Mesendoderm (in vitro differentiated cells): Measurements from ENCODE around the gene DISP2.

Source experiments
- DNase-seq: peaks from one replicate; pipeline ENCODE4 v3.0.0; 2013
- H2AK5ac ChIP-seq: 2 replicates; pipeline ENCODE4 v1.6.1; 2013; ENCODE audit warnings: low read length, inconsistent platforms
- H2BK120ac ChIP-seq: 2 replicates; pipeline ENCODE4 v1.6.1; 2013; ENCODE audit warnings: low read depth, mild to moderate bottlenecking, low read length, moderate library complexity, mixed read lengths
- H2BK15ac ChIP-seq: replicated peaks from 2 replicates; pipeline ENCODE4 v1.6.1; 2013; ENCODE audit warnings: low read depth, mild to moderate bottlenecking, moderate library complexity
- H2BK5ac ChIP-seq: 2 replicates; pipeline ENCODE4 v1.6.1; 2013; ENCODE audit warnings: low read length, inconsistent platforms
- H3K18ac ChIP-seq: 2 replicates; pipeline ENCODE4 v1.6.1; 2013; ENCODE audit warnings: mild to moderate bottlenecking, low read length, mixed read lengths
- H3K23ac ChIP-seq: one replicate; pipeline ENCODE4 v1.6.1; 2013; ENCODE audit warnings: low read length
- H3K27ac ChIP-seq: 2 replicates; pipeline ENCODE4 v1.5.1; 2013; ENCODE audit warnings: low read depth, mild to moderate bottlenecking, inconsistent platforms, low read length, moderate library complexity
- H3K27me3 ChIP-seq: 2 replicates; pipeline ENCODE4 v1.6.1; 2013; ENCODE audit warnings: low read length, control low read depth, mild to moderate bottlenecking, inconsistent platforms; ENCODE audit not compliant: insufficient read depth, poor library complexity
- H3K36me3 ChIP-seq: 2 replicates; pipeline ENCODE4 v1.6.1; 2013; ENCODE audit warnings: low read length, inconsistent platforms; ENCODE audit not compliant: control insufficient read depth, insufficient read depth
- H3K4ac ChIP-seq: one replicate; pipeline ENCODE4 v1.6.1; 2013; ENCODE audit warnings: low read depth, mild to moderate bottlenecking, low read length, moderate library complexity
- H3K4me1 ChIP-seq: 2 replicates; pipeline ENCODE4 v1.6.1; 2013; ENCODE audit warnings: low read depth, low read length, inconsistent platforms; ENCODE audit not compliant: control insufficient read depth
- H3K4me2 ChIP-seq: 2 replicates; pipeline ENCODE4 v1.6.1; 2013; ENCODE audit warnings: low read length
- H3K4me3 ChIP-seq: 2 replicates; pipeline ENCODE4 v1.5.1; 2013; ENCODE audit warnings: mild to moderate bottlenecking, low read length
- H3K56ac ChIP-seq: one replicate; pipeline ENCODE4 v1.6.1; 2013; ENCODE audit warnings: low read length
- H3K79me1 ChIP-seq: 2 replicates; pipeline ENCODE4 v1.6.1; 2013; ENCODE audit warnings: low read length, inconsistent platforms
- H3K79me2 ChIP-seq: 2 replicates; pipeline ENCODE4 v1.6.1; 2013; ENCODE audit warnings: mild to moderate bottlenecking, low read length; ENCODE audit not compliant: control insufficient read depth, insufficient read depth
- H3K9ac ChIP-seq: 2 replicates; pipeline ENCODE4 v1.6.1; 2013; ENCODE audit warnings: low read length, inconsistent platforms
- H4K5ac ChIP-seq: one replicate; pipeline ENCODE4 v1.6.1; 2013; ENCODE audit warnings: low read length
- H4K8ac ChIP-seq: one replicate; pipeline ENCODE4 v1.6.1; 2013; ENCODE audit warnings: low read depth, mild to moderate bottlenecking, control low read depth, low read length, moderate library complexity
- WGBS: extraction: QIAGEN DNeasy Blood & Tissue Kit; methylation state at CpG from one replicate; pipeline ENCODE4 v1.1.7; 2013; ENCODE audit warnings: low lambda C conversion rate, missing lambda C conversion rate; ENCODE audit not compliant: insufficient coverage; ENCODE audit errors: extremely low coverage; 5-methylcytosine and 5-hydroxymethylcytosine counted together

Gene DISP2

DNA sequence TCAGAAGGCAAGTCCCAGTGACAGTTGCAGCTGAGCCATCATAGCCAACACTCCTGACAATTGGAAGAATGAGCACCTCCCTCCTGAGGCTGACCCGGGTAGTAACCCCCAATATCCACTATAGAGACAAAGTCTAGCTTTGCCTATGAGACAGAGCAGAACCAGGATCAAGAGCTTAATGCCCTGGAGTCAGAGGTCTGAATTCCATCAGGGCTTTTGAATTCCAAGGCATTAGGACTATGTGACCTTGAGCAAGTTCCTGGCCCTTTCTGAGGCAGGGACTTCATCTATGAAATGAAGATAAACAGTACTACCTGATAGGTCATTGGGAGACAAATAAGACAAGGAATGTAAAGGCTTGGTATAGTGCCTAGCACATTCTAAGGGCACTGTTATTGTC lies 37.6 kb upstream of the DISP2 start:
- Histone ChIP-seq H3K4ac (no peak overlapping the region), H2BK15ac (no peak overlapping the region), H3K9ac (no peak overlapping the region), H3K4me2 (no peak overlapping the region), H3K56ac (no peak overlapping the region), H3K79me2 (no peaks in the 10 kb centered on the region), H3K27ac (no peak overlapping the region), H3K4me3 (no peak overlapping the region), H3K23ac (no peak overlapping the region), H3K79me1 (no peaks in the 10 kb centered on the region), H4K5ac (no peak overlapping the region), H3K27me3 (no peaks in the 10 kb centered on the region), H3K4me1 (peaks cover 5% of the 10 kb centered on the region), H3K36me3 (no peaks in the 10 kb centered on the region), H2BK120ac (no peak overlapping the region), H4K8ac (no peak overlapping the region), H2AK5ac (no peak overlapping the region), H3K18ac (no peak overlapping the region), H2BK5ac (no peak overlapping the region)
- no peak for DNase-seq
- WGBS = no CpG with 5 or more reads among the region's 1 CpG

DNA sequence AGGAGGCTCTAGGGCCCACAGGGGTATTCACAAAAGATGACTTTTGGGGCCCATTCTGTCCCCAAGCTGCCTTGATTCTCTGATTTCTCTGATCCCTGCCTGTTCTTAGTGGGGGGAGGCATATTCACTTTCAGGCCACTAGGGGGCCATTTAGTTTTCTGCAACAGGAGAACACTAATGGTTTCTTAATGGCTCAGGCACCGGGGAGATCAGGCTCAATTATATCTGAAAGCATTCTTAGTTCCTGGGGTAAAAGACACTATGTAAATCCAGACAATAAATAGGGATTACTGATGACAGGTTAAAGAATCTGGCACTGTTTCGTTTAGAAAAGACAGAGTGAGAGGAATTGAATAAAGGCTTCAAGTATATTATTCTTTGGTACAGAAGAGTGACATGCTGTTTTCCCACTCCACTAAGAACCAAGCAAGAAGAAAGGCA lies 37.1 kb upstream of the DISP2 start:
- H3K18ac ChIP-seq = no peak overlapping the region
- peaks cover 5% of the 10 kb centered on the region for H3K4me1 ChIP-seq
- peak; percentile 78 for DNase-seq
- H3K23ac ChIP-seq = no peak overlapping the region
- no peak overlapping the region for H3K4ac ChIP-seq
- H3K4me3 ChIP-seq = no peak overlapping the region
- no peak overlapping the region for H3K9ac ChIP-seq
- no peaks in the 10 kb centered on the region for H3K36me3 ChIP-seq
- no peak overlapping the region for H2AK5ac ChIP-seq
- H2BK15ac ChIP-seq = no peak overlapping the region
- no peaks in the 10 kb centered on the region for H3K79me2 ChIP-seq
- no peak overlapping the region for H2BK5ac ChIP-seq
- H2BK120ac ChIP-seq = no peak overlapping the region
- H3K4me2 ChIP-seq = no peak overlapping the region
- H3K79me1 ChIP-seq = no peaks in the 10 kb centered on the region
- H3K27me3 ChIP-seq = no peaks in the 10 kb centered on the region
- H3K27ac ChIP-seq = no peak overlapping the region
- no peak overlapping the region for H3K56ac ChIP-seq
- H4K5ac ChIP-seq = no peak overlapping the region
- no CpG with 5 or more reads among the region's 2 CpGs for WGBS
- no peak overlapping the region for H4K8ac ChIP-seq

DNA sequence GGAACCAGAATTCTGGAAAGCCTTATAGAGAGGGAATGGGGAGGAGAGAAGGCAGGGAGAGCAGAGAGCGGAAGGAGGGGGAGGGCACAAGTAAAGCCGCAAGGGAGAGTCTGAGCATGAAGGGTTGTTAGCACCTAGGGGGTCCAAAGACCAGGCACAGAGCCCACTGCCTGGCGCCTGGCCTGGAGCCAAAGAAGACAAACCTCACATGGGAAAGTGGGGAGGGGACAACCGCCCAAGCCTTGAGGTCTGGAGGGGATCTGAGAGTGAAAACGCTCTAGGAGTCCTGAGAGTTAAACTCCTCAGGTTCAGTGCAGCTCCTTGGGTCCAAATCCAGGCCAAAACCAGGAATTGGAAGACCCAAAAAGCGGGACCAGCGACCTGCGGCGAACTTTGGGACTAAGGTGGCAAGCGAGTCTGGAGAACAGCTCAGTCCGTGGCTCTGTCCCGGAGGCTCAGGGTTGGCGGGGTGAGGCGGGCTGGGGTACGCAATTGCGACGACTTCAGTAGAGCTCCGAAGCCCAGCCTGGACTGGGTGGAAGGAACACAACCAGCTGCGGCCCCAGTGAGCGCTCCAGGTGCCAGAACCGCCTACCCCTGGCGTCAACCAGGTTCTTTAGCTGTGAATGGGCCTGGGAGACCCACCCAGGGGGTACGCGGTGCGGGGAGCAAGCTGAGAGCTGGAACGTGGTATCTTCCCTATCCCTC lies 35.3 kb upstream of the DISP2 start:
- H3K9ac ChIP-seq = peak overlapping the region; percentile 18
- H2BK15ac ChIP-seq = no peak overlapping the region
- no peak overlapping the region for H3K27ac ChIP-seq
- peak overlapping the region; percentile 75 for H3K4me2 ChIP-seq
- H2BK120ac ChIP-seq = no peak overlapping the region
- H3K56ac ChIP-seq = no peak overlapping the region
- no peak overlapping the region for H4K8ac ChIP-seq
- H3K79me2 ChIP-seq = no peaks in the 10 kb centered on the region
- H3K4ac ChIP-seq = no peak overlapping the region
- H3K23ac ChIP-seq = no peak overlapping the region
- H3K4me3 ChIP-seq = no peak overlapping the region
- H3K18ac ChIP-seq = no peak overlapping the region
- no CpG with 5 or more reads among the region's 26 CpGs for WGBS
- H2BK5ac ChIP-seq = no peak overlapping the region
- no peaks in the 10 kb centered on the region for H3K36me3 ChIP-seq
- H3K4me1 ChIP-seq = peaks cover 13% of the 10 kb centered on the region
- no peak overlapping the region for H2AK5ac ChIP-seq
- H3K79me1 ChIP-seq = no peaks in the 10 kb centered on the region
- H3K27me3 ChIP-seq = no peaks in the 10 kb centered on the region
- no peak overlapping the region for H4K5ac ChIP-seq
- peak; percentile 64 for DNase-seq

DNA sequence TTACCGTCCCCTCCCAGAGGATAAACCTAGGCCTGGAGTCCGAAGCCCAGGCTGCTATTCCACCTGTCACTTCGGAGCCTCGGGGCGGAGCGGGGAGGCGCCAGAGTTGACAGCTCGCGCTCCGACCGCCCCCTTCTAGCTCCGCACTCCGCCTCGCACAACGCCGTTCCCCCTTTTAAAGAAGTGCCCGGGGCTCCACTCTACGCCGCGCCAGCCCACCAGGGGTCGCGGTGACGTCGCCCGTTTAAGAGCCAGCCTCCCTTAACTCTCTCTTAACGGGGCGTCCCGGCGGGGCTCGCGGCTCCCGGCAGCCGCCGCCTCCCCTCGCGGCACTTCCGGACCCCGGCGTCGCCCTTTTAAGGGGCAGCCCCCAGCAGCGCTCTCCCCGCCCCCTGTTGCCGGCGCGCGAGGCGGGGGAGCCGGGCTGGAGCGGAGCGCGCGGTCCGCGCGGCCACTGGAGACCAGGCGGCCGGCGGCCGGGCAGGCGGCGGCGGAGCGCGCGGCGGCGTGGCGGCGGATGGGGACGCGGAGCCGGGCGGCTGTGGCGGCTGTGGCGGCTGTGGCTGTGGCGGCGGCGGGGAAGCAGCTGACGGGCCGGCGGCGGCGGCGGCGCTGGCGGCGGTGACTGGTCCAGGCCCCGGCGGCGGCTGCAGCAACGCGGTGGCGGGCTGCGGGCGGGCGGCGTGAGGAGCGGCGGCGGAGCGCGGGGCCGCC lies 34.6 kb upstream of the DISP2 start, which contains the start of gene INAFM2:
Gene INAFM2 (plus strand): TSS at position 454 of the 714 bp plus-strand sequence. CDS start 364 bp downstream, outside the sequence.
- no CpG with 5 or more reads among the region's 103 CpGs for WGBS
- H3K36me3 ChIP-seq = no peaks in the 10 kb centered on the region
- no peak within 1 kb of the TSS for H2BK120ac ChIP-seq
- no peaks in the 10 kb centered on the region for H3K27me3 ChIP-seq
- no peak within 1 kb of the TSS for H3K4ac ChIP-seq
- no peaks in the 10 kb centered on the region for H3K79me2 ChIP-seq
- H3K79me1 ChIP-seq = no peaks in the 10 kb centered on the region
- H3K27ac ChIP-seq = no peak within 1 kb of the TSS
- DNase-seq = peak; percentile 98
- peak within 1 kb of the TSS; percentile 9 for H3K4me3 ChIP-seq
- H3K4me1 ChIP-seq = peaks cover 17% of the 10 kb centered on the region
- H2BK5ac ChIP-seq = no peak within 1 kb of the TSS
- H2AK5ac ChIP-seq = no peak within 1 kb of the TSS
- peak within 1 kb of the TSS; percentile 49 for H3K56ac ChIP-seq
- H3K9ac ChIP-seq = peak within 1 kb of the TSS; percentile 42
- H4K8ac ChIP-seq = no peak within 1 kb of the TSS
- H3K18ac ChIP-seq = peak within 1 kb of the TSS; percentile 86
- peak within 1 kb of the TSS; percentile 75 for H3K4me2 ChIP-seq
- no peak within 1 kb of the TSS for H3K23ac ChIP-seq
- H4K5ac ChIP-seq = no peak within 1 kb of the TSS
- H2BK15ac ChIP-seq = no peak within 1 kb of the TSS

DNA sequence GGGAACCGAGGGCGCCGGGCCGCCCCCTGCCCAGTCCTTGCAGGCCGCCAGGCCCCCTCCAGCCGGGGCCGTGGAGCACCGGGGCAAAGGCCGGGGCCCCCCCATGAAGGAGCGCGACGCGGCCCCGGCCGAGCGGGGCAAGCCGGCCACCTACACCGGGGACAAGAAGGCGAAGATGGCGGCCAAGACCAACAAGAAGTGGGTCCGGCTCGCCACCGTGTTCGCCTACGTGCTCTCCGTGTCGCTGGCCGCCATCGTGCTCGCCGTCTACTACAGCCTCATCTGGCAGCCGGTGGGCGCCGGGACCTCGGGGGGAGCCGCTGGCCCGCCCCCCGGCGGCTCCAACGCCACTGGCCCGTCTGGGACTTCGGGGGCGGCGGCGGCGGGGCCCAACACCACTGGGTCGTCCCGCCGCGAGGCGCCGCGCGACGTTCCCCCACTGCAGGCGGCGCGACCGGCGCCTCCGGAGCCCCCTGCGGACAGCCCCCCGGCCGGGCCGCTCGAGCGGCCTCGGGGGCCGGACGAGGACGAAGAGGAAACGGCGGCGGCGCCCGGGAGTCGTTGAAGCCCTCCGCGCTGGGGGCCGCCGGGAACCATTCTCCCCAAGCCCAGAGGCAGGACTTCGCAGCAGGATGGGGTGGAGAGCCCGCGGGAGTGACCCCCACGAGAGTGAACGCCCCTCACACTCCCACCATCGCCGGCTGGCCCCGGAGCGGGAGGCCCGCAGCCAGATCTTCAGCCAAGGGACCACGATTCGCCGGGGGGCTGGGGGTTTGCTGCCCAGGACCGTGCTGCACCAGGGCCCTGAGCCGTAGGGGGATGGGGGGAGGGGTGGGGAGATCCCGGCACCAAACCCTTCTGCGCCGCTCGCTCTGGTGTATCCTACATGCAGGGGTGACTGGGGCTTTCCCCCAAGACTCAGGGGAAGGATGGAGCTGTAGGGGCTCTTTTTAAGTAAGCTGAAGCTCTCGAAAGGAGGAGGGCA lies 33.8 kb upstream of the DISP2 start:
- WGBS = no CpG with 5 or more reads among the region's 101 CpGs
- no peak overlapping the region for H3K4ac ChIP-seq

More for the DNA sequence above, 33.8 kb upstream of the DISP2 start:
- no peak overlapping the region for H3K23ac ChIP-seq
- H3K4me2 ChIP-seq = peak overlapping the region; percentile 2
- peak overlapping the region; percentile 9 for H3K4me3 ChIP-seq
- H3K36me3 ChIP-seq = no peaks in the 10 kb centered on the region
- no peak overlapping the region for H4K5ac ChIP-seq
- H2BK5ac ChIP-seq = no peak overlapping the region
- no peak overlapping the region for H4K8ac ChIP-seq
- H3K56ac ChIP-seq = peak overlapping the region; percentile 49
- no peaks in the 10 kb centered on the region for H3K79me1 ChIP-seq
- peak overlapping the region; percentile 86 for H3K18ac ChIP-seq
- no peak overlapping the region for H2AK5ac ChIP-seq
- no peaks in the 10 kb centered on the region for H3K79me2 ChIP-seq
- H3K27me3 ChIP-seq = no peaks in the 10 kb centered on the region
- H3K4me1 ChIP-seq = peaks cover 18% of the 10 kb centered on the region
- no peak overlapping the region for H2BK15ac ChIP-seq
- no peak for DNase-seq
- peak overlapping the region; percentile 42 for H3K9ac ChIP-seq
- H3K27ac ChIP-seq = no peak overlapping the region
- H2BK120ac ChIP-seq = no peak overlapping the region
